Measurements from ENCODE around the gene AIPL1.
A peak's percentile ranks its signal among the peaks of the same experiment; 100 is the strongest.
"Not testable (repeated sequence)": the region's sequence is repeated elsewhere in the genome, so short reads cannot be mapped to it uniquely, and the experiment has no call there.

AIPL1 gene, protein sequence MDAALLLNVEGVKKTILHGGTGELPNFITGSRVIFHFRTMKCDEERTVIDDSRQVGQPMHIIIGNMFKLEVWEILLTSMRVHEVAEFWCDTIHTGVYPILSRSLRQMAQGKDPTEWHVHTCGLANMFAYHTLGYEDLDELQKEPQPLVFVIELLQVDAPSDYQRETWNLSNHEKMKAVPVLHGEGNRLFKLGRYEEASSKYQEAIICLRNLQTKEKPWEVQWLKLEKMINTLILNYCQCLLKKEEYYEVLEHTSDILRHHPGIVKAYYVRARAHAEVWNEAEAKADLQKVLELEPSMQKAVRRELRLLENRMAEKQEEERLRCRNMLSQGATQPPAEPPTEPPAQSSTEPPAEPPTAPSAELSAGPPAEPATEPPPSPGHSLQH

DNA sequence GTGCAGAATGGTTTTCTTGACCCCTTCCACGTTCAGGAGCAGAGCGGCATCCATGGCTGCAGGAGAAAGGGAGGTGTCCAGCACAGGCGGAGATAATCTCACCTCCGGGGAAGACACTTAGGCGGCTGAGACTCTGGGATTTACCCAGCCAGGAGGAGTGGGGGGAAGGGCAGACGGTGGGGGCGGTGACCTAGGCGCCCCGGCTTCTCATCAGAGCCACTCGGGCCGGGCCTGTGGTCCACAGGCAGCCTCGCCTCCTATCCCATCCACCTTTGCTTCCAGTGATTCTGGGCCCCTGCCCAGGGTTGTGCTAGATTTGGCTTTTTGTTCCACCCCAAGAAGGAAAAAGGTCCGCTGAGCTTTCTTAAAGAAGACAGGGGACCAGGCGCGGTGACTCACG, at the start of gene AIPL1:
TSS of gene AIPL1 (minus strand) at position 71 of the 400 bp plus-strand sequence. CDS start at position 54, 17 bp downstream.
- DNase-seq (ENCODE audit: low spot score): no peak
- FAIRE-seq: no peak

DNA sequence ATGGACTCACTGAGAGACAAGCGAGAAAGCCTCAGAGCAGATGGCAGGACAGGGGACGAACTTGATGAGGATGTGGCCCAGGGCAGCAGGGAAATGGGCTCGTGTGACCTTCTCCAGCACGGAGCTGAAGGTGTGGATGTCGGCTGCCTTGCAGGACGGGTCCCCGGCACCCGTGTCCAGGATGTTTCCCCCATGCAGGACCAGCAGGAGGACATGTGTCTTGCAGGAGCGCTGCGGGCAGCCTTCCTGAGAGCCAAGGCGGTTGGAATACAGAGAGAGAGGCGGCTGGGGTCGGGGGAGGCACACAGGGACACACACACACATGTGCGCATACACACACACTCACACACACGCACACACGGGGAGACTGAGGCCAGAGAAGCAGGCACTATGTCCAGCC, 48.6 kb upstream of the AIPL1 start:
- FAIRE-seq (no peak), DNase-seq (ENCODE audit: low spot score) (no peak)

DNA sequence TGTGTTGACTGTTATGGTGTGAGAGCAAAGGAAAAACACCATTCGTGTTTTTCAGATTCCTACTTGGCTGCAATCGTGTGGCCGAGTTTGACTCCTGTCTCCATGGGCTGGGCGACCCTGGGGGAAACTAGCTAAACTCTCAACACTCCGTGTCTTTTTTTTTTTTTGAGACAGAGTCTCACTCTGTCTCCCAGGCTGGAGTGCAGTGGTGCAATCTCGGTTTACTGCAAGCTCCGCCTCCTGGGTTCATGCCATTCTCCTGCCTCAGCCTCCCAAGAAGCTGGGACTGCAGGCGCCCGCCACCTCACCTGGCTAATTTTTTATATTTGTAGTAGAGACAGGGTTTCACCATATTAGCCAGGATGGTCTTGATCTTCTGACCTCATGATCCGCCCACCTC, 47.9 kb upstream of the AIPL1 start:
- FAIRE-seq: not testable (repeated sequence)

DNA sequence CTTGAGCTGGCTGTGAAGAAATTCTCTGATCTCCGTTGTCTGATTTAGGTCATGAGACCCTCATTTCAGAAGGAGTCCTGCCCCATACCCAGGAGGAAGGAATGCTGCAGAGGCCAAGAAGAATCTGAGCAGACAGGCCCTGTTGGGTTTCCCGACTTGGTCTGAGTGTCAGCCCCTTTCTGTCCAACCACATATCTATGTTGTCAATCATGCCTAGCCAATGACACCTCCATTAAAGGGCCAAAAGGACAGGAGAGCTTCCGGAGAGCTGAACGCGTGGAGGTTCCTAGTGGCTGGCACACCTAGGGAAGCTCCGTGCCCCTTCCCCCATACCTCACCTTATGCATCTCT, 47.2 kb upstream of the AIPL1 start:
- no peak for FAIRE-seq
- no peak for DNase-seq (ENCODE audit: low spot score)

More for the DNA sequence above, 47.9 kb upstream of the AIPL1 start:
- not testable (repeated sequence) for DNase-seq (ENCODE audit: low spot score)

DNA sequence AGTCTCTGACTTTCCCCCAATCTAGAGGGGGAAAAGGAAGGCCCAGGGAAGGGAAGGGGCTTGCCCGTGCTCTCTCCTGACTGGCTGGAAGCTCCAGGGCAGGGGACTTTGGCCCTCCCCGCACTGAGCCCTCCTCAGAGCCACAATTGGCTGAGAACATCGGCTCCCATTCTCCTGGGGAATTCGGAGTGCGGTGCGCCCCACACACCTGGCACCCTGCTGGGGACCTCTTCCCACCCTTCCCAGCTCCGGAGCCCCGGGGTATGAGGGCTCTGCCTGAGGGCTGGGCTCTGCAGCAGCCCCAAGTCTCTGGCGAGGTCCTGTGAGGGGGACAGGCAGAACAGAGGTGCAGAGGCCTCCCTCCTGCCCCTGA, 45.4 kb upstream of the AIPL1 start:
- FAIRE-seq: no peak
- DNase-seq (ENCODE audit: low spot score): no peak

DNA sequence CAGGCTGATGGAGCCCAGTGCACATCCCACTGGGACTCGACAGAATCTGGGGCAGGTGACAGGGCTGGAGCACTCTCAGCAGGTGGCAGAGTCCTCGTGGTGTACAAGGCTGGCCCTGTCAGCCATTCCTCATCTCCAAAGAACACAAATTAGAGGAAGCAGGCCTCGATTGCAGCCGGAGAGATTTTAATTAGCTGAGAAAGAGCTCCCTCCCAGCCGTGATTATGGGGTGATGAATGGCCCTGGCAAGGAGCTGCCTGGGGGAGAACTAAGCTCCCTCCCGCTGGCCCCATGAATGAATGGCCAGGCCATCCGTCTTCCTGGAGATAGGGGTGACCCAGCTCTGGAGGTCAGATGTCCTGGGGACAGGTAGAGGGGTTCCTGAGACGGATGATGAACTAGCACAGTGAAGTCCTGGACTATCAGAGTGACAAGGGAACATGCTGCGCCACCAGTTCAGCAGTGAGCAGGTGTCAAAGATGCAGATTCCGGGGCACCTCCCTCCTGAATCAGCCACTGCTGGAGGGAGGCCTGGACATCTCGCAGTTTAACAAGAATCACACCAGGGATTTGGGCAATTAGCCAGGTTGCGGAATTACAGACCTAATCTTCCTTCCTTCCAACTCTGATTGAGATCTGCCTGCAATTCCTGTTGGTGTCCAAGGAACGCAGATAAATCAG, 44.8 kb upstream of the AIPL1 start:
- DNase-seq (ENCODE audit: low spot score) (no peak), FAIRE-seq (no peak)

DNA sequence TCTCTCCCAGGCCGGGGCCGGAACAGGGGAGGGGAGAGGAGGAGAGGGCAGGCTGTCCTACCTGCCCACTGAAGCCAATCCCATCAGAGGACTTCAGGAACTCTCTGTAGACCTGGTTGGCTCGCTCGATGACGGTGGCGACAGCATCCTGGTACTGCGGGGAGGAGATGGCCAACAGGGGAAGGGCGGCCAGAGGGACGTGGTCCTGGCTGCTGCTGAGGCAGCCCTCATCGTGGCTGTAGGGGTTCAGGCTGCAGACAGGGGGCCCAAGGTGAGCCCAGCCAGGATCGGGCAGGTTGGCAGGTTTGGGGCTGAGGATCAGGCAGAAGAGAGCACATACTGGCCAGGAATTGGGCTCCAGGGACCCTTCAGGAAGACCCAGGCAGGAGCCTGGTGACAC, 43.6 kb upstream of the AIPL1 start:
- DNase-seq (ENCODE audit: low spot score) (no peak), FAIRE-seq (no peak)

DNA sequence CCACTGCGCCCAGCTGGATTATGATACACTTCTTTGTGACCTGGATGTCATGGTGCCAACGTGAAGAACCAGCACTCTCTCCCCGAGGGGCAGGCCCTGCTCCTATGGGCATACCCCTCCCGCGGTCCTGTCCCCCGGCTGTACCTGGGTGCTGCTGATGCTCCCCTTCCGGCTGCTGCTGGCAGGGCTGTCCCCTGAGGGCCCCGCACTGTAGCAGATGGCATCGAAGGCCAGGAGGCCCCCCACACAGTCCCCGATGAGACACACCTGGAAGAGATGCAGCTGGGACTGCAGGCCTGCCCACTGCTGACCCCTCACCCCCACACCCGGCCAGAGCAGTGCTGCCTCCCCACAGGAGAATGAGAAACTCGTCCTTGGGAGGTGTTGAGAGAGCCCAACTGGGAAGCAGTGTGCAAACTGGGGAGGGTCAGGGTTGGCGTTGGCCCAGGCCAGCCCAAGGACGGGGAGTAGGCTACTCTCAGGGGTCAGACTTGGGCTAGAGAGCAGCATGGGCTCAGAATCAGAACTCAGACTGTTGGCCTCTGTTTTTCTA, 43.0 kb upstream of the AIPL1 start:
- FAIRE-seq (no peak), DNase-seq (ENCODE audit: low spot score) (no peak)

DNA sequence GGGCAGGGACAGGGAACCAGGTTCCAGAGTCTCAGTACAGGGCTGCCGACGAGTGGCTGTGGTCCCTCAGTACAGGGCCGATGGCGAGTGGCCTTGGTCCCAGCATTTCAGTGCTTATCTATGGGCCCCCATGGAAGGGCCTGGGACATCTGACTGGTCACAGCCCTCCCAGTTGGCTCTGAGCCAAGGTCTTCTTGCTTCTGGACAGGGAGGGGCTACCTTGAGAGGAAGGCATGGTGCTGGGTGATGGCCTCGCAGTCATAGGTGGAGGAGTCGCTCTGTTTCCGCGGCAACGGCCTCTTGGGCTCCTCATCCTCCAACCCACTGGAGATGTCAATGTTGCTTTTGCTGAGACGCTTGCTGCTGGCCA, 41.9 kb upstream of the AIPL1 start:
- FAIRE-seq (no peak), DNase-seq (ENCODE audit: low spot score) (no peak)

DNA sequence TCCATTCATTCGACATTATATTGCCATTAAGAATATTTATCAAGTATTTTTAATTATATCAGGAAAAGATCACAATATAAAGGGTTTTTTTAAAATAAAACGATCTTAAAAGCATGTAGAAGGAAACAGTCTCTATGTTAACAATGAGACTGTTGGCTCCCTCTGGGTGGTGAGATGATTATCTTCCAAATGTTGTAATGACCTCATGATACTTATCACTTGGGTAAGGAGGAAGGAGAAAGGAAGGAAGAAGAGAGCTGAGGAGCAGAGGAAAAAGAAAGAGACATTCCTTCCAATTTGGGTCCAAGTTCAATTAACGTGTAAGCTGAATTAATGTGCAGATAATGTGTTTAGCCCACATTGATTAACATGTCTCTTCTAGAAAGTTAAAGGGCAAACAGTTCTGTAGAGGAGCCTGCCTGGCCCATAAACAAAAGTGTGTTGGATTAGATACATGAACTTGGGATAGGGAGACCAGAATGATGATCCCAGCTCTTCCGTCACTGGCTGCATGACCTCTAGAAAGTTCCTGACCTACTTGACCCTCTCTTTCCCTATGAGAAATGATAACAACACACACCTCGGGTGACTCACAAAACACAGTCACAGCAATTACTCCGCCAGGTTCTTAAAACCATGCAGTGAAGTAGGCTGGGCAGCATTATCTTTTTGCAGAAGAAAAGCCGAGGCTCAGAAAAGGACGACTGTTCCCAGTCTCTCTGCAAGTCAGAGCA, 41.3 kb upstream of the AIPL1 start:
- DNase-seq (ENCODE audit: low spot score) (no peak), FAIRE-seq (no peak)

DNA sequence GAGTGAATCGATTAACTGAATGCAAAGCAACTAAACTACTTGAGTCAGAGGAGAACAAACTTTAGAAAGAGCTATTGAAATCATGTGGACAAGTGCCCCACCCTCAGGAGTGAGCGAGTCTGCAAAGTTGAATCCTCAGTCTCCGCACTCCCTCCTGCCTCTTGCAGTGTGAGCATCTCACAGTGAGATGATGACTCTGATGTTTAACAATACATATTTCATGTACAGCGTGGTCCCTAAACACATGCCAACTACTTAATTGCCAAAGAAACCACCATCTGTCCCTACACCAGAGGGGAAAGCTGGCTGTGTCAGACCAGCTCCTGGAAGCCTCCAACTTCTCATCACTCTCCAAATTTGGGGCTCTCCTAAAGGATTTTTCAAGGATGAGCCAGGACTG, 40.5 kb upstream of the AIPL1 start:
- DNase-seq (ENCODE audit: low spot score) (no peak), FAIRE-seq (no peak)

DNA sequence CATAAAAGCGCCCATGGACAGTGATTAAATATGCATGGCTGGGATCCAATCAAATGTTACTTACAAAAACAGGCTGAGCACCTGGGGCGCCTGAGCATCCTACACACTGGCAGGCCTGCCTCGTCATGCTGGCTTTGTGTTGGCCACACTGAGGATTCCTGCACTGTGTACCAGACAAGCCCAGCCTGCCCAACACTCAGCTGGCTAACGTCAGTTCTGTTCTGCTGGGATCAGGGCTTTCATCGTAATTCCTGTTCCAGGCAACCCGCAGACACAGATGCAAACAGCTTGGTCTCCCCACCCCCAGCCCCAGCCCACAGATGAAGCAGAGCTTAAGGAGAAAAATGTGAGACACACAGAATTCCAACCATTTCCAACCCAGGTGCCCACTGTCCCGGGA, 40.0 kb upstream of the AIPL1 start:
- no peak for FAIRE-seq
- no peak for DNase-seq (ENCODE audit: low spot score)

DNA sequence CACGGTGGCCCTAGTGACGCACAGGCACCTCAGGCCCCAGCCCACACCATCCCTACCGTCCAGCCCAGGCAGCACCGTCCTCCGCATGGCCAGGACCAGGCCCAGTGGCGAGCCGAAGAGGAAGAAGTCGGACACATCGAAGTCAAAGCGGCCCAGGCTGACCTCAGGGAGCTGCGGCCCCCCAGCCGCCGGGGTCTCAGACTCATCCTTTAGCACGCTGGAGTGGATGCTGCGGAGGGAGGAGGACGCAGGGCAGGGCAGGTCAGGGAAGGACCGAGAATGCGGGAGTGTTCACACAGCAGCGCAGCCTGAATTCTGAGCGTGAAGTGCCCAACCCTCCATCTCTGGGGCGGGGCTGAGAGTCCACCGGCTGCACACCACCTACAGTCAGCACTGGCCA, 39.5 kb upstream of the AIPL1 start:
- FAIRE-seq: no peak
- DNase-seq (ENCODE audit: low spot score): no peak

DNA sequence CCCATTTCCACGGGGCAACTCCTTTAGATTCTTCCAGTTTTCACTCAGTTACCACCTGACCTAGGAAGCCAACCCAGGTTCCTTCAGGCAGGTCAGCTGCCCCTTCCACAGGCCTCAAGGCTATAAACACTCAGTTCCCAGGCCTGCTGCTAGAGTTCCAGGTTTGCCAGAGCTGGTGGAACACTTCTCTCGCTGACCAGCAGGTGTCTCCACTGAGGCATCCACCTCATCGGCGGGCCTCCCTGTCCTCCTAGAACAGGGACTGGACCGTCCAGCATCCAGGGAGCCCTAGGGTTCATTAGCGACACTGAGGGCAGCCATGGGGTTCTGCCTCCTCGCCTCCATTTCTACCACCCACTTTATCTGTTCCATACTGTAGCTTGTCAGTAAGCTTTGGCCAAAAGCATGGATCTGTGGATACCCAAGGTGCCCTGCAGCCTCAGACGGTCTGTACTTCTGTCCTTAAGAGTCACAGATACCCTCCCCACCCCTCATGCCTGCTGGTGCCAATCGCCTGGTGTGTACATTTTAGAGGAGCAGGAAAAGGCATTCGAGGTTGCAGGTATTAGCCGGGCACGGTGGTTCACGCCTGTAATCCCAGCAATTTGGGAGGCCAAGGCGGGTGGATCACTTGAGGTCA, 38.3 kb upstream of the AIPL1 start:
- peak; percentile 78 for DNase-seq (ENCODE audit: low spot score)
- FAIRE-seq: no peak

DNA sequence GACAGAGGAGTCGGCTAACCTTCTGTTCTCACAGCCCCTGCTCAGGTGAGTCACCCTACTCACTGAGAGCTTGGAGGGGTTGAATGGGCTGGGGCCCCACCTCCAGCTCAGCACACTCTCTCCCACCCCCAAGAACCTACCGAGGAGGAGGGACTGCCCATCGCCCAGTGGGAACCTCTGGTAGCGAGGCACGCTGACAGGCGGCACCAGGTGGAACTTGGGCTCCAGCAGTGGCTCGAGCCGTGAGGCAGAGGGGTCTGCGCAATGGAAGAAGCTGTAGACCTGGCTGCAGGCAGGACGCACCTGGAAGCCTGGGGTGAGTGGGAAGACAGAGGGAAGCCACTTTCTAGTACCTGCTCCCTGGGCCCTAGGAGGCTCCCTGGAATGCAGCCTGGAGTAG, 37.6 kb upstream of the AIPL1 start:
- FAIRE-seq: no peak
- DNase-seq (ENCODE audit: low spot score): no peak

DNA sequence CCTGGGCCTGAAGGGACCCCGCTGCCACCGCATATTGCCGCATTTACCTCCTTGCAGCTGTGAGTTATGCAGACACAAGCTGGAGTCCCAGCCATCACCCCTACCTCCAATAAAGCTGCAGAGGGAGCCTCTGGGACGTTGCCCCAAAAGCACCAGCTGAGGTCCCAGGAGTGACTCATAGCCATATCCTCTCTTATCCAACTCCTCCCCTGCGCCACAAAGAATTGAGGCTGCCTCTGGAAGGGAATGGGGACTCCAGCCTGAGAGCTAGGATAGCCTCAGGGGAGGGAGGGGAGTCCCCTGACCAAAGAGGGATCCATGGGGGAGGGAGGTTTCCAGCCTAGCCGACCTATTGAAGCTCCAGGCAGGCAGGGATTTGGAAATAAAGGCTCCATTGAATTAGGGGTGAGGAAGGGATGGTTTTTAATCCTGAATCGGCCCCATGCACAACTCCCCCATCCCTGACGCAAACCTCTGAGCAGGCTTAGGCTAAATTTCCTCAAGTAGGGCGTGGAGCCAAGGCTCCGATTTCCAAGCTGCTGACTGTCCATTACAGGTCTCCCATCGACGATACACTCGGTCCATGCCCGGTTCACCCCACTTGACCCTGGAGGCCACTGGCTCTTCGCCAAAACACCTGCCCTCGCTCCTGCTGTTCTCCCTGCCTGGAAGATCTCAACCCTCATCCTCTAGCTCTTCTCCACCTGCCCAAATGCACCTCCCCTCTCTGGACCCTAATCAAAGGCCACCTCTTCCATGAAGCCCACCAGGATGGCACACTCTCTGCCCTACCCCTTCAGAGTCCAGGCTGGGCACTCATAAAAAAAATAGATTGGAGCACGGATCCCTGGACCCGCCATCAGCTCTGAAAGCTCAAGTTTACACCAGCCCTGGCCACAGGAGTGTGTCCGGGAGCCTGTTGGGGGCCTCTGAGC, 36.9 kb upstream of the AIPL1 start:
- FAIRE-seq (no peak), DNase-seq (ENCODE audit: low spot score) (peak; percentile 67)

DNA sequence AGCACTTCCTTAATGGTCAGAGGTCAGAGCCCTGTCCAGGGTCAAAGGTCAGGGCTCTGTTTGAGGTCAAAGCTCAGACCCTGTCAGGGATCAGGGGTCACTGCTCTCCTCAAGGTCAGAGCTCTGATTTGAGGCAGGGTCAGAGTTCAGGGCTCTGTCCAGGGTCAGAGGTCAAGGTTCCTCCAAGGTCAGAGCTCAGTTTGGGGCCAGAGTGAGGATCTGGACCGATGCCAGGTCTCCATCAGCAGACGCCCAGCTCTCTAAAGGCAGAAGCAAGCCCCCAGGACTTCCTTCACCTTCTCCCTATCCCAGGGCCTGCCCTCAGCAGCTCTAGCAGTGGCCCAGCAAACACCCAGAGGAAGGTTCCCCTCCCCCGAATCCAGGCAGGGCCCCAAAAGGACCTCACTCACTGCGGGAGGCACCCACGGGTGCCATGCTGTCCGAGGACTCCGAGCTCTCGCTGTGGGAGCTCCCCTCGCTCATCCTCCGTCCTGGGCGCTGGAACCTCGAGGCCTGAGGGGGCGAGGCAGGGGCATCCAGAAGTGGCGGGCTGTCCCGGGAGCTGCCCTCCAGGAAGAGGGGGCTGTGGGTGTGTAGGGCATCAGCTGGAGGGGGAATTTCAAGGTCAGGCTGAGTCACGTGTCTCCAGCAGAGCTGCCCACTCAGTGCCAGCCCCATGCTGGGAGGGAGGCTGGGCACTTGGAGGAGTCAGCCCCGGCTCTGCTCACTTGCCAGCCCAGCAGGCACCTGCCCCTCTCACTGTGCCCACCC, 36.0 kb upstream of the AIPL1 start:
- FAIRE-seq: no peak
- DNase-seq (ENCODE audit: low spot score): peak; percentile 18

DNA sequence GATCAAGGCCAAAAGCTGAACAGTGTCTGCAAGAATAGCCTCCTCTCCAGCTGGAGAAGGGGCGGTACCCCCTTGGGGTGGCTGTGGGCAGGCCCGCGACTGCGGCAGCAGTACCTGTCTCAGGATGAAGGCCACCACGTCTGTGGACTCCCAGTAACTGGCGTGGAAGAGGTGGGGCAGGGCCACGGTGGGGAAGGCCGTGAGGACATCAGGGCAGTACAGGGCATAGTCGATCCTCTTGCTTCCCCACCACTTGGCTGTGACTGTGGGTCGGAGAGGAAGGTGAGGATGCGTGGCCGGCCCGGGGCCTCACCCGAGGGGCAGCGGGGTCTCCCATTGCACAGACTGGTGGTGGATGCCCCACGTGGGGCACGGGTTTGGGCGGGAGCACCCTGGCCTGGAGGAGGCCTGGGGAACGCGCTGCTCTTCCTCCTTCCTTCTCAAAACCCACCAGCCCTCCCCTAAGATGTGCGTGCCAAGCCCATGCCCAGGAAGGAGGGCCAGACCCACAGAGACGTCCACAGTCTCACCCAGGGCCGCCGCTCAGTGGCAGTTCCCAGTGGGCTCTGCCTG, 35.3 kb upstream of the AIPL1 start:
- DNase-seq (ENCODE audit: low spot score): no peak
- FAIRE-seq: no peak

DNA sequence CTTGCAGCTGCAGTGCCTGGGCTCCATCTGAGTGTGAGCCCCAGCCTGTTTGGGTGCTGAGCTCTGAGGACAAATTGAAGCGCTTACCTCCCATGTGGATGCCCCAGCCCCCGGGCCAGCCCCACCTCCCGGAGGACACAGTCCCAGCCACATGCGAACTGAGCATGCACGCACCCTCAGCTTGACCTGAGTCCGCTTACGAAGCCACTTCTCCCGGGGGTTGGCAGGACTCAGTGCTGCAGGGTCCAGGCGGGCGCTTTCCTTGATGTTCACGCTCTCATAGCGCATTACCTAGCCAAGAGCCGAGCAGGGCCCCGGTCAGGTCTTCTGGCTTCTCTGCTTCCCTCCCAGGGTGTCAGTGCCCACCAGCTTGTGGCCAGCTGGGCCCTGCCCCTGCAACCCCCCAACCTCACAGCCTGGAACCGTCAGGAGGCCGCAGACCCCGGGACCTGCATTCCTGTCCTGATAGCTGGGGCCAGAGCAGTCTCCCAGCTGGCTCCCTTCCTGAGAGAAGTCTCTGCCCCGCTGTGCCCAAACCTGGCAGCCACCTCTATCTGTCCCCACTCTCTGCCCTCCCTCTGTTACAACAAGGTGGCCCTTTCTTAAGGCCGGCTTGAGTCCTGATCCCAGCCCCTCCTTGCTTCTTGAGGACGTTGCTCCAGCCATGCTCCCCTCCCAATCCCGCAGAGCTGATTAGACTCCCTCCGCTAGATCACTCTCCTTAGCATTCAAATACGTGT, 33.3 kb upstream of the AIPL1 start:
- DNase-seq (ENCODE audit: low spot score): no peak
- FAIRE-seq: no peak
